ENCODE results near the gene CYRIA.

DNA sequence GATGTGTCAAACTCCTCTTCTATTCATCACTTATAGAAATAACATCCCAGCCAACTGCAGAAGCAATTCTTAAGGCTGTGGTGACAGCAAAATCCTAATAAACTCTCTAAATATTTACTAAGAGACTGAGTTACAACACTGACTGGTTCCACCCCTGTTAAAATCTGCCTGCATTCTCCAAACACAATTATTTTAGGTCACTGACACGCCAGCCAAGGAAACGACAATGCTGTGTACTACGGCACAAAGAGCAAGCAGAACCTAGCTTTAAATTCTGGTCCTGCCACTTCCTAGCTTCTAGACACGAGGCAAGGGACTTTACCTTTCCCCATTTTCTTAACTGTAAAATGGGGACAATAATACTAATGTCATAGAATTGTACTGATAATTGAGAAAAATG, 4.1 kb downstream of the CYRIA start:
- TF ChIP-seq CTCF (IDR thresholded peaks at IDR 0.05): no peak
- TF ChIP-seq POLR2A (IDR thresholded peaks at IDR 0.05): no peak

Data from Peyer's patch (tissue), 4 donors.